GM12878 (cell line): Measurements from ENCODE around the gene NPM1. TPM values are rescaled to one million over a fixed set of nuclear protein-coding genes. Genes with fewer than 3 reads are reported as not detected.
"Not testable (repeated sequence)": the region's sequence is repeated elsewhere in the genome, so short reads cannot be mapped to it uniquely, and the experiment has no call there.

Experiments
- ATAC-seq: fragments of 200-7000 bp; cut with Tn5 transposase; 3 replicates; pipeline ENCODE4 v1.9.1; 2020; ENCODE audit warnings: mild to moderate bottlenecking, moderate library complexity
- BruUV-seq: library from RNA; stranded (reverse); fragments of 400-500 nt; replicated peaks from 2 replicates; lab custom pipeline; 2021; lab: Mats Ljungman, UMichigan
- CTCF ChIA-PET: fragments of 300-600 bp; sonication (Branson Sonifier 250); formaldehyde crosslinking; extraction: SDS; loops from one replicate; lab custom pipeline; 2021; ENCODE audit warnings: inconsistent platforms; lab: Yijun Ruan, JAX
- POLR2A ChIA-PET: fragments of 350-600 bp; formaldehyde crosslinking; extraction: SDS; loops from one replicate; lab custom pipeline; 2021; ENCODE audit warnings: inconsistent platforms; lab: Charles Lee
- RAD21 ChIA-PET: fragments of 300-600 bp; sonication (Branson Sonifier 250); formaldehyde crosslinking; loops from one replicate; lab custom pipeline; 2023; ENCODE audit warnings: antibody characterized with exemption; ENCODE audit not compliant: unreplicated experiment; lab: Charles Lee
- SMC1A ChIA-PET: fragments of 300-600 bp; sonication (Branson Sonifier 250); formaldehyde crosslinking; loops from one replicate; lab custom pipeline; 2023; ENCODE audit not compliant: unreplicated experiment, uncharacterized antibody; lab: Charles Lee
- DNase-seq: peaks from one replicate; pipeline ENCODE4 v3.0.0-alpha.2; 2011; ENCODE audit warnings: low read depth, low spot score
- FAIRE-seq: peaks from 3 replicates; lab custom pipeline; 2011; peaks lifted over from hg19 to GRCh38; lab: Jason Lieb, UNC
- H2AFZ ChIP-seq: 2 replicates; pipeline ENCODE4 v1.6.0; 2011; ENCODE audit warnings: low read depth, low read length, control low read depth; ENCODE audit not compliant: control insufficient read depth
- H3K27ac ChIP-seq: 2 replicates; pipeline ENCODE4 v1.5.1; 2011; ENCODE audit warnings: control low read depth; ENCODE audit not compliant: control insufficient read depth, insufficient read depth
- H3K27me3 ChIP-seq, 2 experiments: replicated peaks in 1 of 2; 2 replicates each; pipeline versions ENCODE4 v1.6.0 to v1.6.1; 2011; ENCODE audit warnings: low read length in 1 of 2; ENCODE audit not compliant: control insufficient read depth in 2 of 2, insufficient read depth in 2 of 2
- H3K36me3 ChIP-seq, 2 experiments: 2 replicates each; pipeline ENCODE4 v1.5.1; 2011; ENCODE audit warnings: low read length in 1 of 2; ENCODE audit not compliant: control insufficient read depth in 2 of 2, insufficient read depth in 2 of 2
- H3K4me1 ChIP-seq: 2 replicates; pipeline ENCODE4 v1.6.1; 2011; ENCODE audit warnings: mild to moderate bottlenecking, low read length, moderate library complexity, mixed read lengths; ENCODE audit not compliant: control insufficient read depth, insufficient read depth
- H3K4me2 ChIP-seq: 2 replicates; pipeline ENCODE4 v1.6.0; 2011; ENCODE audit warnings: control low read depth; ENCODE audit not compliant: control insufficient read depth, insufficient read depth
- H3K4me3 ChIP-seq: fragments of 200-600 bp; sonication (generic); 2 replicates; pipeline ENCODE4 v1.5.1; 2016
- H3K79me2 ChIP-seq: 2 replicates; pipeline ENCODE4 v1.6.0; 2011; ENCODE audit warnings: low read length; ENCODE audit not compliant: control insufficient read depth, insufficient read depth
- H3K9ac ChIP-seq: 2 replicates; pipeline ENCODE4 v1.8.0; 2011; ENCODE audit warnings: low read length, control low read depth, mixed read lengths; ENCODE audit not compliant: control insufficient read depth, insufficient read depth
- H3K9me3 ChIP-seq: replicated peaks from 3 replicates; pipeline ENCODE4 v1.5.1; 2011; ENCODE audit warnings: mild to moderate bottlenecking, low read length; ENCODE audit not compliant: control insufficient read depth, insufficient read depth
- H4K20me1 ChIP-seq: 2 replicates; pipeline ENCODE4 v1.6.0; 2011; ENCODE audit not compliant: control insufficient read depth, insufficient read depth
- BRCA1 ChIP-seq: IDR thresholded peaks from 2 replicates; pipeline ENCODE4 v1.6.1; 2011; ENCODE audit warnings: low read depth, low read length, improper control_type of control experiment
- DPF2 ChIP-seq: fragments of 450-650 bp; IDR thresholded peaks from 2 replicates; pipeline ENCODE4 v1.6.1; 2017; ENCODE audit warnings: mild to moderate bottlenecking
- FOXK2 ChIP-seq: fragments of 450-650 bp; IDR thresholded peaks from 2 replicates; pipeline ENCODE4 v1.6.1; 2017; ENCODE audit warnings: mild to moderate bottlenecking, moderate library complexity
- NBN ChIP-seq: fragments of 450-650 bp; IDR thresholded peaks from 2 replicates; pipeline ENCODE4 v1.6.1; 2016
- NFYA ChIP-seq: IDR thresholded peaks from 2 replicates; pipeline ENCODE4 v1.6.1; 2011; ENCODE audit warnings: low read depth, mild to moderate bottlenecking, low read length, improper control_type of control experiment, borderline replicate concordance
- PAX5 ChIP-seq: IDR thresholded peaks from 2 replicates; pipeline ENCODE4 v1.6.1; 2011; ENCODE audit warnings: low read depth, low read length, borderline replicate concordance
- PAX8 ChIP-seq: fragments of 450-650 bp; IDR thresholded peaks from 2 replicates; pipeline ENCODE4 v1.6.1; 2017; ENCODE audit warnings: mild to moderate bottlenecking, moderate library complexity
- PBX3 ChIP-seq: IDR thresholded peaks from 2 replicates; pipeline ENCODE4 v1.6.1; 2011; ENCODE audit warnings: mild to moderate bottlenecking, low read depth, low read length, moderate library complexity; ENCODE audit not compliant: insufficient replicate concordance
- RAD21 ChIP-seq: IDR thresholded peaks from 2 replicates; pipeline ENCODE4 v1.6.1; 2011; ENCODE audit warnings: mild to moderate bottlenecking, low read depth, low read length, moderate library complexity; ENCODE audit not compliant: insufficient read depth
- RELB ChIP-seq: fragments of 450-650 bp; IDR thresholded peaks from 2 replicates; pipeline ENCODE4 v1.6.1; 2017; ENCODE audit warnings: low read depth, mild to moderate bottlenecking, moderate library complexity
- SIN3A ChIP-seq: IDR thresholded peaks from 2 replicates; pipeline ENCODE4 v1.6.1; 2012; ENCODE audit warnings: low read depth, low read length, improper control_type of control experiment
- TAF1 ChIP-seq: IDR thresholded peaks from 2 replicates; pipeline ENCODE4 v1.6.1; 2011; ENCODE audit warnings: mild to moderate bottlenecking, low read depth, low read length, borderline replicate concordance
- in situ Hi-C: fragments of 300-500 bp; cut with MboI; formaldehyde crosslinking; loops from 9 replicates; pipeline ENCODE4 v1.14.3; 2018; ENCODE audit warnings: mixed read lengths
- intact Hi-C: fragments of 100-400 bp; cut with micrococcal nuclease; formaldehyde crosslinking; loops from one replicate; pipeline ENCODE4 v1.14.2; 2022; ENCODE audit not compliant: unreplicated experiment
- polyA plus RNA-seq, 11 experiments: library from polyadenylated mRNA; depleted of rRNA in 4 of 11; unstranded in 6 of 11; stranded (reverse) in 5 of 11; fragments of >200 nt; fragmentation: Nextera tagmentation in 4 of 11; fragmentation: Illumina TruSeq in 1 of 11; extraction: Ambion mirVana in 4 of 11; extraction: Trizol in 1 of 11; gene quantifications; 1 replicate in 1 of 11; 2 replicates in 10 of 11; pipeline versions ENCODE4 v1.2.1 to v1.2.3, GENCODE V29; 2011 to 2016; ENCODE audit warnings: inconsistent platforms in 2 of 11, missing spikeins in 2 of 11, low read depth in 1 of 11
- total RNA-seq, 4 experiments: library from RNA; depleted of rRNA in 3 of 4; stranded (reverse); fragments of >200 nt in 3 of 4; fragmentation: Illumina TruSeq in 1 of 4; extraction: Trizol in 1 of 4; gene quantifications; 2 replicates each; pipeline versions ENCODE4 v1.2.1 to v1.2.3, GENCODE V29; 2013 to 2021
- TF ChIP-seq, protein P1 (sequence below): fragments of 150-350 bp; IDR thresholded peaks from 2 replicates; pipeline ENCODE4 v1.6.1; 2014; ENCODE audit warnings: mild to moderate bottlenecking, low read depth, low read length

The NPM1 gene
- total and polyA plus RNA-seq, 10 of the 15 experiments (the other 5 are each of a cell fraction or from before 2014, with no cell fraction given) = 1,843 to 5,466 (median 2,866) TPM

- TF ChIP-seq RAD21 (no peak), DPF2 (no peak), RELB (no peak), NBN (no peak), SIN3A (no peak), NFYA (no peak), PBX3 (no peak), PAX5 (no peak), BRCA1 (no peak), PAX8 (no peak), FOXK2 (no peak), TAF1 (no peak)
- TF ChIP-seq, protein P1, sequence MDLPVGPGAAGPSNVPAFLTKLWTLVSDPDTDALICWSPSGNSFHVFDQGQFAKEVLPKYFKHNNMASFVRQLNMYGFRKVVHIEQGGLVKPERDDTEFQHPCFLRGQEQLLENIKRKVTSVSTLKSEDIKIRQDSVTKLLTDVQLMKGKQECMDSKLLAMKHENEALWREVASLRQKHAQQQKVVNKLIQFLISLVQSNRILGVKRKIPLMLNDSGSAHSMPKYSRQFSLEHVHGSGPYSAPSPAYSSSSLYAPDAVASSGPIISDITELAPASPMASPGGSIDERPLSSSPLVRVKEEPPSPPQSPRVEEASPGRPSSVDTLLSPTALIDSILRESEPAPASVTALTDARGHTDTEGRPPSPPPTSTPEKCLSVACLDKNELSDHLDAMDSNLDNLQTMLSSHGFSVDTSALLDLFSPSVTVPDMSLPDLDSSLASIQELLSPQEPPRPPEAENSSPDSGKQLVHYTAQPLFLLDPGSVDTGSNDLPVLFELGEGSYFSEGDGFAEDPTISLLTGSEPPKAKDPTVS = no peak
- TF ChIP-seq, all 136 proteins: peak for 0
Observed at GRCh38 chr5:171401167-171401947, 13.7 kb downstream of the NPM1 start (continued).

GRCh38 chr5:171402751-171403150 is 15.1 kb downstream of the NPM1 start:
- intact Hi-C loops, H3K4me2 ChIP-seq, H3K4me3 ChIP-seq, H3K4me1 ChIP-seq, DNase-seq, FAIRE-seq, BruUV-seq, SMC1A ChIA-PET, H3K27me3 ChIP-seq, H3K9me3 ChIP-seq, RAD21 ChIA-PET, H3K27ac ChIP-seq, POLR2A ChIA-PET, H3K9ac ChIP-seq, CTCF ChIA-PET, H2AFZ ChIP-seq: not testable (repeated sequence)
- ATAC-seq = peak; percentile 7; the same call in 1 of the 3 replicates
- Histone ChIP-seq H3K79me2 (peaks cover 43% of the 10 kb centered on the region), H4K20me1 (peaks cover 11% of the 10 kb centered on the region), H3K36me3 (peaks cover 17 to 33% of the 10 kb centered on the region in 2 experiments)
- in situ Hi-C loops = loop anchor here (25.0 kb wide), 1 partner anchor 885 kb away; the partner anchor contains the start of gene UBTD2
